OCI-LY1 (cell line): ENCODE data around the gene ZDHHC6.

Experiments used
- H2AFZ ChIP-seq: fragments of 200-600 bp; sonication (generic), shearing (Covaris generic); 2 replicates; pipeline ENCODE4 v1.6.0; 2014; ENCODE audit warnings: antibody characterized with exemption, mild to moderate bottlenecking, low read length
- H3F3A ChIP-seq: fragments of 200-600 bp; sonication (generic), shearing (Covaris generic); 2 replicates; pipeline ENCODE4 v1.6.0; 2014; ENCODE audit warnings: mild to moderate bottlenecking, antibody characterized with exemption, low read length, moderate library complexity; ENCODE audit not compliant: insufficient read depth
- H3K27ac ChIP-seq: fragments of 200-600 bp; sonication (generic); 2 replicates; pipeline ENCODE4 v1.5.1; 2014; ENCODE audit warnings: low read length, mixed run types, mild to moderate bottlenecking, low read depth; ENCODE audit not compliant: poor library complexity, severe bottlenecking
- H3K27me3 ChIP-seq: fragments of 200-600 bp; sonication (generic); 2 replicates; pipeline ENCODE4 v1.6.0; 2014; ENCODE audit warnings: antibody characterized with exemption, mild to moderate bottlenecking, low read length, moderate library complexity; ENCODE audit not compliant: insufficient read depth
- H3K36me3 ChIP-seq: fragments of 200-600 bp; sonication (generic); 2 replicates; pipeline ENCODE4 v1.6.1; 2014; ENCODE audit warnings: mild to moderate bottlenecking, antibody characterized with exemption, low read length, moderate library complexity, mixed read lengths; ENCODE audit not compliant: insufficient read depth
- H3K4me1 ChIP-seq: fragments of 200-600 bp; sonication (generic); 2 replicates; pipeline ENCODE4 v1.5.1; 2014; ENCODE audit warnings: mild to moderate bottlenecking, low read length, moderate library complexity; ENCODE audit not compliant: insufficient read depth, severe bottlenecking
- H3K4me2 ChIP-seq: fragments of 200-600 bp; sonication (generic), shearing (Covaris generic); 2 replicates; pipeline ENCODE4 v1.6.1; 2014; ENCODE audit warnings: low read length
- H3K4me3 ChIP-seq: fragments of 200-600 bp; sonication (generic); 2 replicates; pipeline ENCODE4 v1.5.1; 2014; ENCODE audit warnings: low read length, low read depth, mild to moderate bottlenecking, mixed read lengths; ENCODE audit not compliant: poor library complexity, severe bottlenecking
- H3K79me2 ChIP-seq: fragments of 200-600 bp; shearing (Covaris generic); 2 replicates; pipeline ENCODE4 v1.6.1; 2016; ENCODE audit warnings: mixed run types, low read length, mixed read lengths; ENCODE audit not compliant: insufficient read depth
- H3K9ac ChIP-seq: fragments of 200-600 bp; sonication (generic), shearing (Covaris generic); 2 replicates; pipeline ENCODE4 v1.6.1; 2014; ENCODE audit warnings: mild to moderate bottlenecking, low read length, mixed read lengths
- H3K9me2 ChIP-seq: fragments of 200-600 bp; sonication (generic), shearing (Covaris generic); 2 replicates; pipeline ENCODE4 v1.6.1; 2014; ENCODE audit warnings: low read depth, mild to moderate bottlenecking, low read length, mixed read lengths
- H3K9me3 ChIP-seq: fragments of 200-600 bp; shearing (Covaris generic); 2 replicates; pipeline ENCODE4 v1.6.1; 2014; ENCODE audit warnings: low read length, mixed read lengths
- H4K20me1 ChIP-seq: fragments of 200-600 bp; sonication (generic), shearing (Covaris generic); 2 replicates; pipeline ENCODE4 v1.6.0; 2016; ENCODE audit warnings: mild to moderate bottlenecking, low read length; ENCODE audit not compliant: insufficient read depth
- CTCF ChIP-seq: fragments of 200-600 bp; sonication (generic), shearing (Covaris generic); IDR thresholded peaks from 2 replicates; pipeline ENCODE4 v1.5.1; 2017; ENCODE audit warnings: mild to moderate bottlenecking, antibody characterized with exemption, low read length, moderate library complexity, mixed read lengths
- EZH2 ChIP-seq: fragments of 200-600 bp; sonication (generic), shearing (Covaris generic); IDR thresholded peaks from 2 replicates; pipeline ENCODE4 v1.8.0; 2017; ENCODE audit warnings: borderline replicate concordance, mixed run types, mild to moderate bottlenecking, antibody characterized with exemption, low read length, moderate library complexity, mixed read lengths

ZDHHC6 gene

DNA sequence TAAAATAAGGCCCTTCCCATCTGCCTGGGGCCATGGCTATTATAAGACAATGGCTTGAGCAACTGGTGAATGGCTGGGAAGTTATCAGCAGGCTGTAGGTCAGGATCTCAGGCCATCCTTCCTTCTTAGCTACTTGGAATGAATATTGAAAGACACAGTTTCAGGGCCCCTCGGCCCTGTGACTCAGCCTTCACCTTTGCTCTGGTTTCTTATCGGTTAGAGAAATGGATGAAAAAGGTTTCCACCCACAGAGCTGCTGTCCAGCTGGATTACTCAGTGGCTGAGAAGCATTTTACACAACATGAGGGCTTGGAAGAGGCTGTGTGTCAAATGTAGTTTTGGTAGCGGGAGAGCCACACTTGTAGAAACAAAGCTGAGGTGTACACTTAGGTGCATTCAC lies 63.4 kb downstream of the ZDHHC6 start:
- no peaks in the 10 kb centered on the region for H3F3A ChIP-seq
- H2AFZ ChIP-seq: no peak overlapping the region
- no peak for TF ChIP-seq EZH2
- H3K9me3 ChIP-seq: no peaks in the 10 kb centered on the region
- H3K27me3 ChIP-seq: no peaks in the 10 kb centered on the region
- H3K36me3 ChIP-seq: peaks cover 14% of the 10 kb centered on the region; the same call in 1 of the 2 replicates
- H3K9ac ChIP-seq: no peak overlapping the region
- H3K9me2 ChIP-seq: no peaks in the 10 kb centered on the region
- H3K4me3 ChIP-seq: no peak overlapping the region
- H4K20me1 ChIP-seq: no peaks in the 10 kb centered on the region
- H3K27ac ChIP-seq: no peak overlapping the region
- no peak overlapping the region for H3K4me2 ChIP-seq
- 0 out of 2 replicates have a peak, but pooled peaks cover 8% of the 10 kb centered on the region for H3K79me2 ChIP-seq
- no peaks in the 10 kb centered on the region for H3K4me1 ChIP-seq

DNA sequence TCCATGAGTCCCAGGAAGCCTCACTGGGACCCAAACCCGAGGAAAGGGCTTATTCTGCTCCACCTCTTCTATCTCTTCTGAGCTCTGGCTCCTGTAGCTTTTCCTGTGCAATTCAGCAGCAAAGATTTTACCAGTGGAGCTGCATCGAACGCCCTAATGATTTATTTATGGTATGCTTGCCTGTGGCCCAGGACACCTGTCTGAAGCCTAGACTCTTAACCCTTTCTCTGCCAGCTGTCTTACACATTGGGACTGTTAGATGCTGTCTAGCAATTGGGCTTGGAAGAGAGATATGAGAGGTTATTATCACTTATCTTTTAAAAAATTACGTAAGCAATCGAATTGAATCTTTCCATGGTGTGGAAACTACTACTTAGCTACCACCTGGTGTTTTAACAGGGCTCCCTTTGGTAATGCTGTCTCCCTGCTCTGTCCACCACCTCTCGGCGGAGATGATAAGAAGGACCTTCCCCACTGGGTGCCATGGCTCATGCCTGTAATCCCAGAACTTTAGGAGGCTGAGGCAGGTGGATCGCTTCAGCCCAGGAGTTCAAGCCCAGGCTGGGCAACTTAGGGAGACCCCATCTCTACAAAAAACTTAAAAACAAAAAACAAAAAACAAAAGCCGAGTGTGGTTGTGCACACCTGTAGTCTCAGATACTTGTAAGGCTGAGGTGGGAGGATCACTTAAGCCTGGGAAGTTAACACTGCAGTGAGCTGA lies 64.0 kb downstream of the ZDHHC6 start:
- Histone ChIP-seq H3K9ac (no peak overlapping the region), H3K4me3 (no peak overlapping the region), H3K79me2 (0 out of 2 replicates have a peak, but pooled peaks cover 8% of the 10 kb centered on the region), H3K27me3 (no peaks in the 10 kb centered on the region), H3K27ac (no peak overlapping the region), H3K4me2 (no peak overlapping the region), H4K20me1 (no peaks in the 10 kb centered on the region), H2AFZ (no peak overlapping the region), H3K4me1 (no peaks in the 10 kb centered on the region), H3F3A (no peaks in the 10 kb centered on the region), H3K9me2 (no peaks in the 10 kb centered on the region), H3K9me3 (no peaks in the 10 kb centered on the region), H3K36me3 (peaks cover 14% of the 10 kb centered on the region; the same call in 1 of the 2 replicates)
- no peak for TF ChIP-seq EZH2
- no peak for TF ChIP-seq CTCF
